ENCODE data around the gene TMEM204.

The TMEM204 gene

GRCh38 chr16:1539720-1540555 lies 6.5 kb downstream of the TMEM204 start:
- no peak for DNase-seq

GRCh38 chr16:1540556-1540855 lies 7.0 kb downstream of the TMEM204 start:
- DNase-seq, result no peak

GRCh38 chr16:1541293-1542165 lies 8.1 kb downstream of the TMEM204 start:
- DNase-seq, result no peak

- DNase-seq, result no peak
Measured at GRCh38 chr16:1542166-1542500, 8.7 kb downstream of the TMEM204 start.

- DNase-seq, result no peak
Measured at GRCh38 chr16:1542533-1542932, 9.1 kb downstream of the TMEM204 start.

GRCh38 chr16:1543085-1543896 lies 9.8 kb downstream of the TMEM204 start:
- DNase-seq, result peak; percentile 77

- no peak for DNase-seq
Measured at GRCh38 chr16:1545044-1546040, 11.9 kb downstream of the TMEM204 start.

- DNase-seq, result no peak
Measured at GRCh38 chr16:1546430-1546829, 13.0 kb downstream of the TMEM204 start.

- DNase-seq, result no peak
Measured at GRCh38 chr16:1548233-1548632, 14.8 kb downstream of the TMEM204 start.

GRCh38 chr16:1548727-1549126 lies 15.3 kb downstream of the TMEM204 start:
- DNase-seq, result no peak

GRCh38 chr16:1550069-1550468 lies 16.6 kb downstream of the TMEM204 start:
- no peak for DNase-seq

GRCh38 chr16:1550696-1551095 lies 17.2 kb downstream of the TMEM204 start:
- DNase-seq, result no peak

- no peak for DNase-seq
Measured at GRCh38 chr16:1551166-1551565, 17.7 kb downstream of the TMEM204 start.

GRCh38 chr16:1552129-1552528 lies 18.7 kb downstream of the TMEM204 start:
- DNase-seq, result no peak

- no peak for DNase-seq
Measured at GRCh38 chr16:1553946-1554825, 20.7 kb downstream of the TMEM204 start.

- DNase-seq, result no peak
Measured at GRCh38 chr16:1554826-1555445, 21.5 kb downstream of the TMEM204 start.

GRCh38 chr16:1556254-1556653 lies 22.8 kb downstream of the TMEM204 start:
- no peak for DNase-seq

- DNase-seq, result no peak
Measured at GRCh38 chr16:1557074-1557473, 23.6 kb downstream of the TMEM204 start.

- no peak for DNase-seq
Measured at GRCh38 chr16:1557576-1557975, 24.1 kb downstream of the TMEM204 start.

- peak; percentile 25 for DNase-seq
Measured at GRCh38 chr16:1559446-1559975, 26.0 kb downstream of the TMEM204 start.
